ENCODE data around the gene THSD4. TPM values are rescaled to one million over a fixed set of nuclear protein-coding genes. Genes with fewer than 3 reads are reported as not detected.

THSD4 gene
- total RNA-seq, 4 donors from 2014 or later = 16.6 to 25.3 (median 24.1) TPM

GRCh38 chr15:71386005-71386404, 270.7 kb downstream of the THSD4 start:
- TF ChIP-seq POLR2A (IDR thresholded peaks at IDR 0.05) = no peak
- Histone ChIP-seq H3K9me3 (no peaks in the 10 kb centered on the region), H3K27ac (no peak overlapping the region), H3K4me3 (no peak overlapping the region), H3K36me3 (no peaks in the 10 kb centered on the region), H3K4me1 (peaks cover 18% of the 10 kb centered on the region), H3K27me3 (no peaks in the 10 kb centered on the region)
- no peak for DNase-seq (ENCODE audit: low spot score in 2 of 2)
- 63% methylated on average over 2 of the region's 2 CpGs for WGBS

GRCh38 chr15:71386448-71387236, 271.4 kb downstream of the THSD4 start:
- WGBS = 57% methylated on average over 10 of the region's 10 CpGs
- DNase-seq (ENCODE audit: low spot score in 2 of 2) = no peak
- H3K4me1 ChIP-seq = peaks cover 18% of the 10 kb centered on the region
- H3K27me3 ChIP-seq = no peaks in the 10 kb centered on the region
- H3K27ac ChIP-seq = no peak overlapping the region
- TF ChIP-seq CTCF (IDR thresholded peaks at IDR 0.05) (peak; percentile 11 to 20), POLR2AphosphoS5 (IDR thresholded peaks at IDR 0.05) (no peak), POLR2A (IDR thresholded peaks at IDR 0.05) (no peak), EP300 (IDR thresholded peaks at IDR 0.05) (no peak)
- no peaks in the 10 kb centered on the region for H3K9me3 ChIP-seq
- no peaks in the 10 kb centered on the region for H3K36me3 ChIP-seq
- H3K4me3 ChIP-seq = no peak overlapping the region

GRCh38 chr15:71387810-71388209, 272.5 kb downstream of the THSD4 start:
- WGBS = 88% methylated on average over 1 of the region's 1 CpG

GRCh38 chr15:71390096-71390495, 274.8 kb downstream of the THSD4 start:
- Histone ChIP-seq H3K9me3 (no peaks in the 10 kb centered on the region), H3K4me3 (no peak overlapping the region), H3K36me3 (no peaks in the 10 kb centered on the region), H3K27ac (no peak overlapping the region), H3K4me1 (peaks cover 10% of the 10 kb centered on the region), H3K27me3 (no peaks in the 10 kb centered on the region)
- DNase-seq (ENCODE audit: low spot score in 2 of 2) = no peak
- no peak for TF ChIP-seq POLR2AphosphoS5 (IDR thresholded peaks at IDR 0.05)
- 67% methylated on average over 2 of the region's 2 CpGs for WGBS

More at GRCh38 chr15:71387810-71388209, 272.5 kb downstream of the THSD4 start:
- no peaks in the 10 kb centered on the region for H3K27me3 ChIP-seq
- no peaks in the 10 kb centered on the region for H3K36me3 ChIP-seq
- H3K27ac ChIP-seq = no peak overlapping the region
- no peak overlapping the region for H3K4me3 ChIP-seq
- DNase-seq (ENCODE audit: low spot score in 2 of 2) = no peak
- no peak for TF ChIP-seq POLR2A (IDR thresholded peaks at IDR 0.05)
- no peak for TF ChIP-seq CTCF (IDR thresholded peaks at IDR 0.05)
- no peak for TF ChIP-seq POLR2AphosphoS5 (IDR thresholded peaks at IDR 0.05)
- TF ChIP-seq EP300 (IDR thresholded peaks at IDR 0.05) = no peak
- peaks cover 18% of the 10 kb centered on the region for H3K4me1 ChIP-seq
- H3K9me3 ChIP-seq = no peaks in the 10 kb centered on the region

- Histone ChIP-seq H3K9me3 (no peaks in the 10 kb centered on the region), H3K27ac (no peak overlapping the region), H3K4me1 (no peaks in the 10 kb centered on the region), H3K27me3 (no peaks in the 10 kb centered on the region), H3K36me3 (no peaks in the 10 kb centered on the region), H3K4me3 (no peak overlapping the region)
- TF ChIP-seq POLR2AphosphoS5 (IDR thresholded peaks at IDR 0.05) (no peak), EP300 (IDR thresholded peaks at IDR 0.05) (no peak), CTCF (IDR thresholded peaks at IDR 0.05) (no peak), POLR2A (IDR thresholded peaks at IDR 0.05) (no peak)
- 81% methylated on average over 6 of the region's 6 CpGs for WGBS
- DNase-seq (ENCODE audit: low spot score in 2 of 2) = no peak
Observed at GRCh38 chr15:71391421-71392088, 276.3 kb downstream of the THSD4 start.

GRCh38 chr15:71392861-71393283, 277.6 kb downstream of the THSD4 start:
- 76% methylated on average over 11 of the region's 11 CpGs for WGBS
- Histone ChIP-seq H3K9me3 (no peaks in the 10 kb centered on the region), H3K4me3 (no peak overlapping the region), H3K27me3 (no peaks in the 10 kb centered on the region), H3K36me3 (no peaks in the 10 kb centered on the region), H3K27ac (no peak overlapping the region), H3K4me1 (no peaks in the 10 kb centered on the region)
- TF ChIP-seq EP300 (IDR thresholded peaks at IDR 0.05) (no peak), CTCF (IDR thresholded peaks at IDR 0.05) (no peak), POLR2A (IDR thresholded peaks at IDR 0.05) (no peak), POLR2AphosphoS5 (IDR thresholded peaks at IDR 0.05) (no peak)
- DNase-seq (ENCODE audit: low spot score in 2 of 2) = no peak

Data from suprapubic skin (tissue), 4 donors.